GM12878 (cell line): Measurements from ENCODE around the gene KAT14.

Experiments
- CHD1 ChIP-seq: IDR thresholded peaks from 2 replicates; pipeline ENCODE4 v1.6.1; 2012; ENCODE audit warnings: low read depth, low read length, improper control_type of control experiment
- FOXM1 ChIP-seq: IDR thresholded peaks from 2 replicates; pipeline ENCODE4 v1.6.1; 2012; ENCODE audit warnings: low read depth, mild to moderate bottlenecking, inconsistent platforms, low read length, moderate library complexity
- MXI1 ChIP-seq: fragments of 150-350 bp; IDR thresholded peaks from 2 replicates; pipeline ENCODE4 v1.6.1; 2011; ENCODE audit warnings: low read depth, mild to moderate bottlenecking, inconsistent platforms, low read length, improper control_type of control experiment
- NFYB ChIP-seq: IDR thresholded peaks from 2 replicates; pipeline ENCODE4 v1.6.1; 2011; ENCODE audit warnings: low read depth, mild to moderate bottlenecking, low read length, improper control_type of control experiment, moderate library complexity; ENCODE audit not compliant: insufficient read depth
- POLR2A ChIP-seq: IDR thresholded peaks from 2 replicates; pipeline ENCODE4 v1.6.1; 2011; ENCODE audit warnings: low read depth, mild to moderate bottlenecking, low read length
- YBX1 ChIP-seq: fragments of 450-650 bp; IDR thresholded peaks from 2 replicates; pipeline ENCODE4 v1.6.1; 2016; ENCODE audit warnings: antibody characterized with exemption
- TF ChIP-seq, protein P1 (sequence below), 3 experiments: IDR thresholded peaks in 2 of 3; conservative IDR thresholded peaks in 1 of 3; 2 replicates each; pipeline ENCODE4 v1.5.1; 2011; ENCODE audit warnings: low read depth in 3 of 3, low read length in 3 of 3, mild to moderate bottlenecking in 3 of 3, control low read depth in 2 of 3, moderate library complexity in 2 of 3, inconsistent platforms in 1 of 3, mixed read lengths in 1 of 3; ENCODE audit not compliant: control insufficient read depth in 2 of 3, insufficient read depth in 1 of 3; ENCODE audit errors: extremely low read depth in 1 of 3

DNA sequence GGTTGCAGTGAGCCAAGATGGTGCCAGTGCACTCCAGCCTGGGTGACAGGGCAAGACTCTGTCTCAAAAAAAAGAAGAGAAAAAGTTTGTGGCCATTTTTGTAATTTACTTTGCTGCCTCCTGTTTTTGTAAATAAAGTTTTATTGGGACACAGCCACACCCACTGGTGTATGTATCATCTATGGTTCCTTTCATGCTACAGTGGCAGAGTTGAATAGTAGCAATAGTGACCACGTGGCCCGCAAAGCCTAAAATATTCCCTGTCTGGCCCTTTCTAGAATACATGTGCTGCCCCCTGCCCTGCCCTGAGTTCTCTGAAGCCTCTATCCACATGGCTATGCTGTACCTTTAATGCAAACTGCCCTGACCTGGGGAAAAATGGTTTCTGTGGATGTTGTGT, 75.3 kb downstream of the KAT14 start:
- no peak for TF ChIP-seq YBX1
- TF ChIP-seq POLR2A = no peak
- no peak for TF ChIP-seq MXI1
- no peak for TF ChIP-seq NFYB
- no peak for TF ChIP-seq FOXM1
- TF ChIP-seq, protein P1, sequence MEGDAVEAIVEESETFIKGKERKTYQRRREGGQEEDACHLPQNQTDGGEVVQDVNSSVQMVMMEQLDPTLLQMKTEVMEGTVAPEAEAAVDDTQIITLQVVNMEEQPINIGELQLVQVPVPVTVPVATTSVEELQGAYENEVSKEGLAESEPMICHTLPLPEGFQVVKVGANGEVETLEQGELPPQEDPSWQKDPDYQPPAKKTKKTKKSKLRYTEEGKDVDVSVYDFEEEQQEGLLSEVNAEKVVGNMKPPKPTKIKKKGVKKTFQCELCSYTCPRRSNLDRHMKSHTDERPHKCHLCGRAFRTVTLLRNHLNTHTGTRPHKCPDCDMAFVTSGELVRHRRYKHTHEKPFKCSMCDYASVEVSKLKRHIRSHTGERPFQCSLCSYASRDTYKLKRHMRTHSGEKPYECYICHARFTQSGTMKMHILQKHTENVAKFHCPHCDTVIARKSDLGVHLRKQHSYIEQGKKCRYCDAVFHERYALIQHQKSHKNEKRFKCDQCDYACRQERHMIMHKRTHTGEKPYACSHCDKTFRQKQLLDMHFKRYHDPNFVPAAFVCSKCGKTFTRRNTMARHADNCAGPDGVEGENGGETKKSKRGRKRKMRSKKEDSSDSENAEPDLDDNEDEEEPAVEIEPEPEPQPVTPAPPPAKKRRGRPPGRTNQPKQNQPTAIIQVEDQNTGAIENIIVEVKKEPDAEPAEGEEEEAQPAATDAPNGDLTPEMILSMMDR (IDR thresholded peaks at IDR 0.05 in 2 of 3, conservative IDR thresholded peaks at IDR 0.05 in 1 of 3; ENCODE audit: control insufficient read depth in 2 of 3, extremely low read depth in 1 of 3, insufficient read depth in 1 of 3, low read depth in 3 of 3, low read length in 3 of 3) = no peak
- no peak for TF ChIP-seq CHD1
